NCI-H1436 treated with DMSO at 0.1 percent for 48 hours (cell line): Measurements from ENCODE around the gene PLCH2.
A peak's percentile ranks its signal among the peaks of the same experiment; 100 is the strongest.
"Not testable (repeated sequence)": the region's sequence is repeated elsewhere in the genome, so short reads cannot be mapped to it uniquely, and the experiment has no call there.

Experiments used
- DNase-seq: peaks from one replicate; lab custom pipeline; 2025; lab: John Stamatoyannopoulos, UW

The PLCH2 gene

DNA sequence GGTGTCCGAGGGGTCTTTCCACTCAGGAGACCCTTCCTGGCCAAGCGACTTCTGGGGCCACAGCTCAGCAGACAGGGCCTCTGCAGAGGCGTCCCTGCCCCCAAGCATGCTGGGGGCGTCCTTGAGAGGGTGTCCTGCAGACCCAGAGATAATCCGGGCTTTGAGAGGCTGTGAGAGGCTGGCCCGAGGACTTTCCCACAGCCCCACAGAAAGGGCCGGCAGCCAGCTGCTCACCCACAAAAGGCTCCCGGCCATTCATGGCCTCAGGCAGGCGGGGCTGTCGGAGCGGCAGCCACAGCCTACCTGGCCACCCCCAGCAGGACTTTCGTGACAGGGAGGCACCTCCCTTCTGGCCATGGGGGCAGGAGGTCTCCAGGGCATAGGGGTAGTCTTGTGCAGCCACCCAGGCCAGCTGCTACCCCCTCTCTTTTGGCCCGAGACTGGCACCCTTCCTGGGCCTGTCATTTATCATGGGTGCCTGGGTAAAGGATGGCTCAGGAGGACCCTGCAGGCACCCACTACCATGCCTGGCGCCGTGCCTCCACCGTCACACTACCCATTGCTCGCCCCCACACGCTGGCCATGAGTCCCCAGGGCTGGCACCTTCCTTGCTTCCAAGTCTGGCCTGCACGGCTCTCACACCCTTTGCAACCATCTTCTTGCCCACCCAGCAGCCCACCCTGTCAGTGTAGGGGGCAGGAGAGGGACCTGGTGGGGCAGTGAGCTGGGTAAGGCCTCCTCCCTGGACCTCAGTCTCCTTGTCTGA is 69.0 kb downstream of the PLCH2 start:
- DNase-seq: no peak

DNA sequence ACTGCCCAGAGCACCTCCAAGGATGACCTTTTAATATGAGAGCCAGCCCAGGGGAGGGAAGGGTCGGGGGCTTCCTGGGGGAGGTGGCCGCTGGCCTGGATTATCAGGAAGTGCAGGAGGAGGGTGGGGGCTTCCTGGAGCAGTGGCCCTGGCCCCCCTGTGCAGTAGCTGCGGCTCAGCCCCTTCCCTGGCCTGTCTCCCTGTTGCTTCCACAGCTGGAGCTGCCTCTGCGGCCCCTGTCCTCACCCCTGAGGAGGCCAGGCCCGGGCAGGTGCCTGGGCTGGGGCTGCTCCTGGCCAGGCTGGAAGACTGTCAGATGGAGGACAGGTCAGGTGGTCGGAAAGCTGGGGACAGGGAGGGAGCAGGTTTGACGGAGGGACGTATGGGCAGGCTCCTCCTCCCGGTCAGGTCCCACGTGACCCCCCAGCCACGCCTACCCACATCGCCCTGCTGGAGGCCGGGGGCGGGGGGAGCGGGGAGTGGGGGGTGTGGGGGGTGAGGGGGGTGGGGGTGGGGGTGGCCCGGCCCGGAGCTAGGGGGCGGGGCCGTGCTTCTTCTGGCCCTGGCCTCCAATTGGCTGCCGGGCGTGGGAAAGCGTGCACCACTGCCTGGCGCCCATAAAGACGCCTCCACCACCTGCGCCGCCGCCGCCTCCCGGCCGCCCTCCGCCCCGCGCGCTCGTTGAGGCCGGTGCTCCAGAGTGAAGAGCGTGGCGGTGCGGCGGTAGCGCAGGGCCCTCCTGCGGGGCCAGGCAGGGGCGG is 69.8 kb downstream of the PLCH2 start:
- peak; percentile 61 for DNase-seq

DNA sequence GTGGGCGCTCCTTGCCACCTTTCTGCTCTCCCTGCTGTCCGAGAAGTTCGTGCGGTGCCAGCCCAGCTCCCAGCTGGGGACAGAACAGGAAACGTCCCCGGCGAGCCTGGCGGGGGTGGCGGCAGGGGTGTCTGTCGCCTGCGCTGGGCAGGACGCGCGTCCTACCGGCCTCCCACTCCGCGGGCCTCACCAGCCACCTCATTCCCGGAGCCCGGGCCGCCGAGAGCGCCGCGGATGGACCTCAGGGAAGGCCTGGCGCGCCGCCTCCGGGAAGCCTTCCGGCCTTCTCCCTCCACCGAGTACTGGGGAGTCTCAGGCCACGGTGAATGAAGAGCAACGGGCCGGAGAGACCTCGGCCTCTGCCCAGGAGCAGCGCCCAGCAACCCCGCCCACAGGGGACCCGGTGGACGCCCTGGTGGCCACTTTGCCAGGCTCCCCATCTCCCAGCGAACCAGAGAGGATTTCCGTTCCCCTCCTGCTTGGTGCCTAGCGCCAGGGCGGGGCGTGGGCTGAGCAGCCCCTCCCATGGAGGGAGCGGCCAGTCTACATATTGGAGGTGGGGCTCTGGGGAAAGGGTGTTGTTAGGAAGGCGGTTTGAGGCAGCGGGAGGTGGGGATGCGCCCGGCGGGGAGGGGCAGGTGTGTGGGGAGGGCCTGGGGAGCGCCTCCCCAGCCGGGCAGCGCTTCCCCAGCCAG is 70.6 kb downstream of the PLCH2 start:
- DNase-seq: peak; percentile 76

DNA sequence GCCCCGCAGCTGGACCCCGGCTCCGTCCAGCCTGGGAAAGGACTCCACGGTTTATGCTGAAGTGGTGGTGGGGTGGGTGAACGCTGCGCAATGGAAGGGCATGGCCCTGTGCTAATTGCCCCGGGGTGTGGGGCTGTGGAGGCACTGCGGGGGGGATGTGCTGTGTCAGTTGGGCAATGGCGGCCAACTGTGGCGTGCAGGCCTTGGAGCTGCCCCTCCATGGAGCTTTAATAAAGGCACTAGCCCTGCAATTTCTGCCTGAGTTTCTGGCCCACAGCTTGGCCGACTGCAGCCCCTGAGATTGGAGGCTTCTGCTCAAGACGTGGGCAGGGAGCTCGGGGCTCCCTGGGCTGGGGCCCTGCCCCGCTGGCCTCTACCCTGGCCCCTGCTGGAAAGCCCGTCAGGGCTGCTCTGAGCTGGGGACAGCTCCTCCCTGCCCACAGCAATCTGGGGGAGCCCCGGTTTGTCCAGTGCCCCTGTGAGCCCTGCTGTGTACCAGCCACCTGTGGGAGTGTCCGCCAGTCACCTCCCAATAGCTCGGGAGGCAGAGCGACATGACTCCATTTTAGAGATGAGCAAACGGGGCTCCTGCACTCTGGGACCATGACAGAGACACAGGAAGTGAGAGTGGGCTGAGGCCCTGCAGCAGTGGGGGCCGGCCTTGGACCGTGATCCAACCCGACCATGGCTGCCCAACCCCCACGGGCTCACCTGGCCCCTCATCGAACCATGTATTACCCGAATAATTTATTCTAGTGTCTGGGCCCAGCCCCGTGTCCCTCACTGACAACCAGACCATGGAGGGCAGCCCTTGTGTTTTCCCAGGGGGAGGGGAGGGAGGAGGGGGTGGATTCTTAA is 71.3 kb downstream of the PLCH2 start:
- DNase-seq: no peak

DNA sequence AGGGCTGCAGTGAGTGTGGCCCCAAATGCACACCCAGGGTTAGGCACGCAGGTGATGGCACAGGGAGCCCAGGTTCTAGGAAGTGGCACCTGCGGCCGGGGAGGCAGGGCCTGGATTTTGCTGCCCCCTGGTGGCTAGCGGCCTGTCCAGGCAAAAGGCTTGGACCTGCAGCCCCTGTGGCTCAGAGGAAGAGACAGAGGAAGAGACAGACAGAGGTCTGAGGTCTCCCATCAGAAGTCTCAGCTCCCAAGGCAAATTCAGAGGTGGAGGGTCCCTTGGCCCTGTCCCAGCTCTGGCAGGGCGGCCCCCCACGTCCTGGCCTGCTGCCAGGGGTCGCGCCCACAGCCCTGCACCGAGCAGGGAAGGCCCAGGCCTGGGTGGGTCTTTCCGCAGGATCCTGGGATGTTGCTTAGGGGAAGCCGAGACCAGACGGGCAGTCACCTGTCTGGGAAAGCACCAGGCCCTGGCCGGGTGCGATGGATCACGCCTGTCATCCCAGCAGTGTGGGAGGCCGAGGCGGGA is 72.0 kb downstream of the PLCH2 start:
- DNase-seq: peak; percentile 33

DNA sequence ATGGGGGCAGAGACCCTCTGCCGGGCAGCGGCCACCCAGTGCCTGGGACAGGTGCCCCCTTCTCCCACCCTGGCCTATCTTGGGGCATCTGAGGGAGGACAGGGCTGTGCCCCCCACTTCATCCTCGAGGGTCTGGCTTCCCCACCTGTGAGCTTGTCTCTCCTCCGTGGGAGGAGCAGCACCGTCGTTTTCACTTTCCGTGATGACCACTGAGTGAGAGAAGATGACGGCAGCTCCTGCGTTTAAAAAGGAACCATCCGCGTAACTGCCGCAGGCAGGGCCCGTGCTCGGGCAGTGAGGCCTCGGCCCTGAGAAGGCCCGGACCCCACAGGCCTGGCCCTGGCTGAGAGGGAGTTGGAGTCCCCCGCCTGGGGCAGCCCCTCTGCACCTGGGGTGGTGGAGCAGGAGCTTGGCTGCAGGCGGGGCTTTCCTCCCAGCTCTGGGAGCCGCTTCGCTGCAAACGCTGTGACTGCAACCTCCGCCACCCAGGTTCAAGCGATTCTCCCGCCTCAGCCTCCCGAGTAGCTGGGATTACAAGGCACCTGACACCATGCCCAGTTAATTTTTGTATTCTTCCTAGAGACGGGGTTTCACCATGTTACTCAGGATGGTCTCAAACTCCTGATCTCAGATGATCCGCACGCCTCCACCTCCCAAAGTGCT is 73.4 kb downstream of the PLCH2 start:
- DNase-seq: not testable (repeated sequence)

DNA sequence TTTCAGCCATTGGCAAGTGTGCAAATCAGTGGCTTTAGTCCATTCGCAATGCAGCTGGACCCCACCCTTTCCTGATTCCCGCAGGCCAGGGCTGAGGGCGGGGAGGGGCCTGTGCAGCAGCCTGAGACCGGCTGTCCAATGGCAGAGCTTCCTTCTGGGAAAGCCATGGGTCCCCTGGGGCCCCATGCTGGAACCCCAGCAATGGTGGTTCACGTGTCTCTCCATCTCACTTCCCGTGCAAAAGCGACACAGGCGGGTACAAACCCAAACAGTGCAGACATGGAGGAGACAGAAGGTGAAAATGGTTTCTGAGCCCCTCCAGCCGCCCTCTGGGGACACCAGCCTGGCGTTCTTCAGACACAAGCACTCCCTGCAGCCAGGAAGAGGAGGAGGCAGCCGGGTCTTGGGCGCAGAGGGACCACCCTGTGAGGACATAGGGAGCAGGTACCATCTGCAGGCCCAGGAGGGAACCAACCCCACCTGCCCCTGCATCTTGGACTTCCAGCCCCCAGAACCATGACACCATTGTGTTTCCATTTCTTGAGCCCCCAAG is 74.3 kb downstream of the PLCH2 start:
- DNase-seq: not testable (repeated sequence)

DNA sequence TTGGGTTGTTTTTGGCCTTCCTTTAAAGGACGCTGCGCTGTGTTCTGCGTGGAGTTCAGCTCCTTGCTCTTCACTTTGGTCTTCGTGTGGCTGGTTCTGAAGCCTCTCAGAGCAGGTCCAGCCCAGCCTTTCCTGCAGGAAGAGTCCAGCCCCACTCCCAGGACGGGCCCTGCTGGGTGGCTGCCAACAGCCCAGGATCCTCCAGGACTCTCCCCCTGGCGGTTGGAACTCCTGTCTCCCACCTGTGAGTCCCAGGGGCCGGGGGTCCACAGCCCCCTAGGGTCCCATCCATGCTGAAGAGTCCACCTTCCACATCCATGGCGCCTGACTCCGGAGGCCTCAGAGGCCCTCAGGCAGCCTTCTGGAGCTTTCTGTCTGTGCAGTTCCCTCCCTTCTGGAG is 75.5 kb downstream of the PLCH2 start:
- not testable (repeated sequence) for DNase-seq

DNA sequence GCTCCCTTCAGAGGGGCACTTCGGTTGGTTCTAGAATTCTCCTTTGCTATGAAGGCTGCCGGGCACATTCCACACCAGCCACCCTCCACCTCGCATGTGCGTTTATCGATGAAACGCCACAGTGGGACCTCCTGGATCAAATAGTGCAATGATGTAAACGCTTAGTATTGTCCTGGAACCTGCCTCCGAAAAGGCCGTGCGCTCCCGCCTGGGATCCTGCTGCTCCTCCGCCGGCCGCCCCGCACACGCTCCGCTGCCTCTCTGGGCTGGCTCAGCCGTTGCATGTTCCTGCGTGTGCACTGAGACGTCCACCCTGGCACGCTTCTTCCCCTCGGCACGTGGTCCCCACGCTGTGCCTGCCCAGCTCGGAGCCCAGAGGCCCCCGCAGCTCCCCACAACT is 76.1 kb downstream of the PLCH2 start:
- no peak for DNase-seq

DNA sequence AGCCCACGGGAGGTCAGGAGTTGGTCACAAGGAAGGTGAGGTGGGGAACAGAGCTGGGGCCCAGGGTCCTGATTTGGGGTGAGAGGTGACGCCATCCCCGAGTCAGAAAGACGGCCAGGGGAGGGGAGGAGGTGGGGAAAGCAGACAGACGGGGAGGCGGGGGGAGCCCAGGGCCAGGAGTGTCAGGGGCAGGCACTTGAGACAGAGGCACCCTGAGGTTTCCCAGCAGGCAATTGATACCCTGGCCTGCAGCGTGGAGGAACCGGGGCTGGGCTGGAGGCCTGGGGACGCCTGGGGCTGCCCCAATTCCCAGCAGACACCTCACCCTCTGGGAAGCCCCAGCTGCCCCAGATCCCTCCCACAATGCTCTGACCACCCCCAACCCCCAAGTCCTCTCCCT is 77.0 kb downstream of the PLCH2 start:
- DNase-seq: not testable (repeated sequence)

DNA sequence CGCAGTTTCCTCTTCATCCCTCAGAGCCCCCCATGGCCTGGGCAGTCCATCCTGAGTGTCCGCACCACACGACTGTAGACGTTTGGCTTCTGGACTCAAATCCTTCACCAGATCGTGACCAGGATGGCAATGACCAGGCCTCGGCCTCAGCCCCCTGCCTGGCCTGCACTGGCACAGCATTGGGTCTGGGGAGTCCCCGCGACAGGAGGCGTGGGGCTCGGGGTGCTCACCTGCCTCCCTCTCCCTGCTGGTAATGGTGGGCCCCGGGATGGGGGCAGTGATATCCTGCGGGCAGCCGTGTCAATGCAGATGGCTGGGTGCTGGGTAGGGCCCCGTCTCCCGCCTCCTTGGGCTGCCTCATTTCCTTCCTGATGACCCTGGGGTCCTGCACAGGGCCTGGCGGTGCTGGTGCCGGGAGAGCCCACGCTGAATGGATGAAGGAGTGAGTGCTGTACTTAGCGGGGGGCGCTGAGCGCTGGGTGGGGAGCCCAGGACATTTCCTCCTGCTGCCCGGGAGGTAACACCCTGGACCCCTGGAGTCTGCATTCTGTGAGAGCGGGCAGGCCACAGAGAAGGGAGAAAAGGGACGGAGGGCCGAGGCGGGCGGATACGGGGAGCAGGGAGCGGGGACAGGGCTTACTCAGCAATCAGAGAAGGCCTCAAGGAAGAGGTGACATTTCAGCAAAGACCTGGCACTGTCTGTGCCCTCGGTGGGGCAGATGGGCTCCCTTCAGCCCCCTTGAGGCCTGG is 78.0 kb downstream of the PLCH2 start:
- no peak for DNase-seq

DNA sequence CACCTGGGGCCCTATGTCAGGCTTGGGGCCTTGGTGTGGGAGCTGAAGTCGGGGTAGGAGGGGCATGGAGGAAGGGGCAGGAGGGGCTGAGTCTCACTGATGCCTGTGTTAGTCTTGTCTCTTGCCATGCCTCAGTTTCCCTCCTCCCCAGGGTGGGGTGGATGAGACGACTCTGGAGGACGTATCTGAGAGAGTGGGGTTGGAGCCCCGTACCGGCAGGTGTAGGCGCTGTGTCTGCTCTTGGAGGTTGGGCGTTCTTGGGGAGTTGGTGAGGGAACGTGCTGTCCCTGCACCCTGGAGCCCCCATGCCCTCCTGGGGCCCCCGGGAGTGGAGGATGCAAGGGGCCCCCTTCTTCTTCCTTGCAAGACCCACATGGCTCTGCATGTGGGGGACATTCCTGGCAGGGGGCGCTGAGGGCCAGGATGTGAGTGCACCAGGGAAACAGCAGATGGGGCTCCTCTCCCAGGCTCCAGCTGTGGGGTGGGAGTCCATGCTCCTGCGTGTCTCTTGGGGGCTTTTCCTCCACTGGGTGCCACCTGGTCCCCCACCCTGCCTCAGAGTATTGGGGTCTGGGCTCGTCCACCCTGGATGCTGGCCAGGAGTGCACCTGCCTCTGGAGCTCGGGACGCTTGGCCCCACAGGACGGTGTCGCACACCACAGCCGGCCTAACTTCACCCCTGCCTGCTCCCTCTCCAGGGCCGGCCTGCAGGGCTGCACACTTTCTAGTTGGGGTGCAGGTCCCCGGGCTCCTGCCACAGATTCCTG is 78.7 kb downstream of the PLCH2 start:
- no peak for DNase-seq
